ENCODE data around the gene USP2.

Gene USP2

GRCh38 chr11:119336744-119337469 is 44.6 kb downstream of the USP2 start:
- Histone ChIP-seq H3K9me3 (ENCODE audit: control insufficient read depth in 2 of 2, low read length in 2 of 2) (no peaks in the 10 kb centered on the region), H3K27ac (ENCODE audit: low read depth in 2 of 2, low read length in 2 of 2) (peak overlapping the region in 1 of 2 donors; percentile 58), H3K4me3 (ENCODE audit: low read length in 2 of 2) (no peak overlapping the region), H3K36me3 (ENCODE audit: control insufficient read depth in 2 of 2, insufficient read depth in 2 of 2, low read length in 2 of 2) (peaks cover 2 to 3% of the 10 kb centered on the region in 2 donors), H3K4me1 (ENCODE audit: control insufficient read depth in 2 of 2, insufficient read depth in 2 of 2, low read length in 2 of 2) (peaks cover 32 to 33% of the 10 kb centered on the region in 2 donors), H3K27me3 (ENCODE audit: control insufficient read depth in 2 of 2, insufficient read depth in 2 of 2, low read length in 2 of 2) (peaks cover 11 to 17% of the 10 kb centered on the region in 2 donors), H3K9ac (ENCODE audit: low read depth in 1 of 2, low read length in 2 of 2) (no peak overlapping the region)

- H3K9ac ChIP-seq (ENCODE audit: low read depth in 1 of 2, low read length in 2 of 2) = no peak overlapping the region
- no peaks in the 10 kb centered on the region for H3K9me3 ChIP-seq (ENCODE audit: control insufficient read depth in 2 of 2, low read length in 2 of 2)
- peaks cover 25 to 30% of the 10 kb centered on the region in 2 donors for H3K4me1 ChIP-seq (ENCODE audit: control insufficient read depth in 2 of 2, insufficient read depth in 2 of 2, low read length in 2 of 2)
- peaks cover 2 to 3% of the 10 kb centered on the region in 2 donors for H3K36me3 ChIP-seq (ENCODE audit: control insufficient read depth in 2 of 2, insufficient read depth in 2 of 2, low read length in 2 of 2)
- no peak overlapping the region for H3K27ac ChIP-seq (ENCODE audit: low read depth in 2 of 2, low read length in 2 of 2)
- peak overlapping the region in 1 of 2 donors; percentile 90 for H3K4me3 ChIP-seq (ENCODE audit: low read length in 2 of 2)
- H3K27me3 ChIP-seq (ENCODE audit: control insufficient read depth in 2 of 2, insufficient read depth in 2 of 2, low read length in 2 of 2) = peaks cover 6 to 8% of the 10 kb centered on the region in 2 donors
Observed at GRCh38 chr11:119335655-119336543, 45.6 kb downstream of the USP2 start.

GRCh38 chr11:119335091-119335654 is 46.3 kb downstream of the USP2 start:
- peaks cover 5 to 8% of the 10 kb centered on the region in 2 donors for H3K27me3 ChIP-seq (ENCODE audit: control insufficient read depth in 2 of 2, insufficient read depth in 2 of 2, low read length in 2 of 2)
- no peak overlapping the region for H3K27ac ChIP-seq (ENCODE audit: low read depth in 2 of 2, low read length in 2 of 2)
- H3K4me1 ChIP-seq (ENCODE audit: control insufficient read depth in 2 of 2, insufficient read depth in 2 of 2, low read length in 2 of 2) = peaks cover 23 to 27% of the 10 kb centered on the region in 2 donors
- H3K4me3 ChIP-seq (ENCODE audit: low read length in 2 of 2) = peak overlapping the region; percentile 79 to 90
- no peaks in the 10 kb centered on the region for H3K9me3 ChIP-seq (ENCODE audit: control insufficient read depth in 2 of 2, low read length in 2 of 2)
- peaks cover 2 to 3% of the 10 kb centered on the region in 2 donors for H3K36me3 ChIP-seq (ENCODE audit: control insufficient read depth in 2 of 2, insufficient read depth in 2 of 2, low read length in 2 of 2)
- peak overlapping the region; percentile 78 to 86 for H3K9ac ChIP-seq (ENCODE audit: low read depth in 1 of 2, low read length in 2 of 2)

- peak within 1 kb of the TSS; percentile 79 to 90 for H3K4me3 ChIP-seq (ENCODE audit: low read length in 2 of 2)
- peak within 1 kb of the TSS; percentile 78 to 86 for H3K9ac ChIP-seq (ENCODE audit: low read depth in 1 of 2, low read length in 2 of 2)
- no peaks in the 10 kb centered on the region for H3K9me3 ChIP-seq (ENCODE audit: control insufficient read depth in 2 of 2, low read length in 2 of 2)
- peak within 1 kb of the TSS; percentile 70 to 72 for H3K27ac ChIP-seq (ENCODE audit: low read depth in 2 of 2, low read length in 2 of 2)
- peaks cover 2 to 3% of the 10 kb centered on the region in 2 donors for H3K36me3 ChIP-seq (ENCODE audit: control insufficient read depth in 2 of 2, insufficient read depth in 2 of 2, low read length in 2 of 2)
- H3K4me1 ChIP-seq (ENCODE audit: control insufficient read depth in 2 of 2, insufficient read depth in 2 of 2, low read length in 2 of 2) = peaks cover 19 to 24% of the 10 kb centered on the region in 2 donors
- H3K27me3 ChIP-seq (ENCODE audit: control insufficient read depth in 2 of 2, insufficient read depth in 2 of 2, low read length in 2 of 2) = peaks cover 3 to 8% of the 10 kb centered on the region in 2 donors
Observed at GRCh38 chr11:119334174-119334930, 47.1 kb downstream of the USP2 start, which contains the start of gene RNF26. TSS of gene RNF26 (plus strand) at chr11:119334527. CDS start at chr11:119335123, 596 bp downstream.

- Histone ChIP-seq H3K9ac (ENCODE audit: low read depth in 1 of 2, low read length in 2 of 2) (no peak overlapping the region), H3K27ac (ENCODE audit: low read depth in 2 of 2, low read length in 2 of 2) (no peak overlapping the region), H3K4me1 (ENCODE audit: control insufficient read depth in 2 of 2, insufficient read depth in 2 of 2, low read length in 2 of 2) (peaks cover 13 to 18% of the 10 kb centered on the region in 2 donors), H3K27me3 (ENCODE audit: control insufficient read depth in 2 of 2, insufficient read depth in 2 of 2, low read length in 2 of 2) (peaks cover 0 to 6% of the 10 kb centered on the region in 2 donors), H3K4me3 (ENCODE audit: low read length in 2 of 2) (no peak overlapping the region), H3K9me3 (ENCODE audit: control insufficient read depth in 2 of 2, low read length in 2 of 2) (no peaks in the 10 kb centered on the region), H3K36me3 (ENCODE audit: control insufficient read depth in 2 of 2, insufficient read depth in 2 of 2, low read length in 2 of 2) (peaks cover 2 to 3% of the 10 kb centered on the region in 2 donors)
Observed at GRCh38 chr11:119332111-119332765, 49.3 kb downstream of the USP2 start.

- Histone ChIP-seq H3K27me3 (ENCODE audit: control insufficient read depth in 2 of 2, insufficient read depth in 2 of 2, low read length in 2 of 2) (peaks cover 0 to 6% of the 10 kb centered on the region in 2 donors), H3K27ac (ENCODE audit: low read depth in 2 of 2, low read length in 2 of 2) (no peak overlapping the region), H3K9ac (ENCODE audit: low read depth in 1 of 2, low read length in 2 of 2) (no peak overlapping the region), H3K9me3 (ENCODE audit: control insufficient read depth in 2 of 2, low read length in 2 of 2) (no peaks in the 10 kb centered on the region), H3K4me3 (ENCODE audit: low read length in 2 of 2) (no peak overlapping the region), H3K4me1 (ENCODE audit: control insufficient read depth in 2 of 2, insufficient read depth in 2 of 2, low read length in 2 of 2) (peaks cover 9 to 11% of the 10 kb centered on the region in 2 donors), H3K36me3 (ENCODE audit: control insufficient read depth in 2 of 2, insufficient read depth in 2 of 2, low read length in 2 of 2) (no peaks in the 10 kb centered on the region)
Observed at GRCh38 chr11:119330237-119330636, 51.3 kb downstream of the USP2 start.

GRCh38 chr11:119329320-119329719 is 52.2 kb downstream of the USP2 start:
- Histone ChIP-seq H3K9me3 (ENCODE audit: control insufficient read depth in 2 of 2, low read length in 2 of 2) (no peaks in the 10 kb centered on the region), H3K9ac (ENCODE audit: low read depth in 1 of 2, low read length in 2 of 2) (no peak overlapping the region), H3K27ac (ENCODE audit: low read depth in 2 of 2, low read length in 2 of 2) (no peak overlapping the region), H3K4me3 (ENCODE audit: low read length in 2 of 2) (no peak overlapping the region), H3K36me3 (ENCODE audit: control insufficient read depth in 2 of 2, insufficient read depth in 2 of 2, low read length in 2 of 2) (no peaks in the 10 kb centered on the region), H3K27me3 (ENCODE audit: control insufficient read depth in 2 of 2, insufficient read depth in 2 of 2, low read length in 2 of 2) (peaks cover 0 to 6% of the 10 kb centered on the region in 2 donors), H3K4me1 (ENCODE audit: control insufficient read depth in 2 of 2, insufficient read depth in 2 of 2, low read length in 2 of 2) (peaks cover 3 to 4% of the 10 kb centered on the region in 2 donors)

GRCh38 chr11:119324189-119324588 is 57.3 kb downstream of the USP2 start:
- Histone ChIP-seq H3K36me3 (ENCODE audit: control insufficient read depth in 2 of 2, insufficient read depth in 2 of 2, low read length in 2 of 2) (no peaks in the 10 kb centered on the region), H3K27ac (ENCODE audit: low read depth in 2 of 2, low read length in 2 of 2) (no peak overlapping the region), H3K4me3 (ENCODE audit: low read length in 2 of 2) (no peak overlapping the region), H3K27me3 (ENCODE audit: control insufficient read depth in 2 of 2, insufficient read depth in 2 of 2, low read length in 2 of 2) (peaks cover 0 to 14% of the 10 kb centered on the region in 2 donors), H3K9me3 (ENCODE audit: control insufficient read depth in 2 of 2, low read length in 2 of 2) (no peaks in the 10 kb centered on the region), H3K9ac (ENCODE audit: low read depth in 1 of 2, low read length in 2 of 2) (no peak overlapping the region), H3K4me1 (ENCODE audit: control insufficient read depth in 2 of 2, insufficient read depth in 2 of 2, low read length in 2 of 2) (peaks cover 9 to 17% of the 10 kb centered on the region in 2 donors)

- Histone ChIP-seq H3K36me3 (ENCODE audit: control insufficient read depth in 2 of 2, insufficient read depth in 2 of 2, low read length in 2 of 2) (no peaks in the 10 kb centered on the region), H3K9ac (ENCODE audit: low read depth in 1 of 2, low read length in 2 of 2) (no peak overlapping the region), H3K4me1 (ENCODE audit: control insufficient read depth in 2 of 2, insufficient read depth in 2 of 2, low read length in 2 of 2) (peaks cover 11 to 22% of the 10 kb centered on the region in 2 donors), H3K4me3 (ENCODE audit: low read length in 2 of 2) (no peak overlapping the region), H3K27me3 (ENCODE audit: control insufficient read depth in 2 of 2, insufficient read depth in 2 of 2, low read length in 2 of 2) (peaks cover 0 to 20% of the 10 kb centered on the region in 2 donors), H3K27ac (ENCODE audit: low read depth in 2 of 2, low read length in 2 of 2) (no peak overlapping the region), H3K9me3 (ENCODE audit: control insufficient read depth in 2 of 2, low read length in 2 of 2) (no peaks in the 10 kb centered on the region)
Observed at GRCh38 chr11:119323532-119324033, 57.9 kb downstream of the USP2 start.
